C1 segment of cervical spinal cord (tissue), 14 donors: ENCODE data around the gene PKP3.
"Not testable (repeated sequence)": the region's sequence is repeated elsewhere in the genome, so short reads cannot be mapped to it uniquely, and the experiment has no call there.

ENCODE experiments used
- DNase-seq, 14 donors: peaks; one replicate each; lab custom pipeline; 2025; lab: John Stamatoyannopoulos, UW

Gene PKP3

GRCh38 chr11:428295-428694 lies 34.3 kb downstream of the PKP3 start:
- DNase-seq = no peak

- no peak for DNase-seq
Measured at GRCh38 chr11:429391-429790, 35.4 kb downstream of the PKP3 start.

GRCh38 chr11:429931-430456 lies 36.0 kb downstream of the PKP3 start:
- no peak for DNase-seq

- no peak for DNase-seq
Measured at GRCh38 chr11:431921-432320, 37.9 kb downstream of the PKP3 start.

GRCh38 chr11:432501-433100 lies 38.6 kb downstream of the PKP3 start:
- DNase-seq = no peak

- no peak for DNase-seq
Measured at GRCh38 chr11:433111-433510, 39.1 kb downstream of the PKP3 start.

GRCh38 chr11:433641-434040 lies 39.6 kb downstream of the PKP3 start:
- DNase-seq = no peak

- no peak for DNase-seq
Measured at GRCh38 chr11:434496-434895, 40.5 kb downstream of the PKP3 start.

- DNase-seq = not testable (repeated sequence)
Measured at GRCh38 chr11:434999-435740, 41.2 kb downstream of the PKP3 start.

- DNase-seq = no peak
Measured at GRCh38 chr11:437228-437870, 43.3 kb downstream of the PKP3 start.

GRCh38 chr11:438101-438844 lies 44.3 kb downstream of the PKP3 start:
- DNase-seq = no peak

- no peak for DNase-seq
Measured at GRCh38 chr11:439315-440064, 45.5 kb downstream of the PKP3 start.

GRCh38 chr11:440065-441042 lies 46.3 kb downstream of the PKP3 start:
- no peak for DNase-seq

- no peak for DNase-seq
Measured at GRCh38 chr11:441043-441417, 47.0 kb downstream of the PKP3 start.

- DNase-seq = no peak
Measured at GRCh38 chr11:441418-442274, 47.6 kb downstream of the PKP3 start, which contains the start of gene ANO9. Gene ANO9, minus strand, starts transcription at chr11:442011. Its CDS starts 85 bp downstream, at chr11:441926.

- no peak for DNase-seq
Measured at GRCh38 chr11:442611-443081, 48.6 kb downstream of the PKP3 start.

- DNase-seq = no peak
Measured at GRCh38 chr11:443542-444199, 49.7 kb downstream of the PKP3 start.

- DNase-seq = no peak
Measured at GRCh38 chr11:444396-445144, 50.6 kb downstream of the PKP3 start.
